Peyer's patch (tissue), 4 donors: ENCODE data around the gene DUSP9.

ENCODE experiments used
- POLR2A ChIP-seq, 2 donors: fragments of 450-650 bp; IDR thresholded peaks; one replicate each; pipeline ENCODE4 v1.5.1; 2017; ENCODE audit warnings: antibody characterized with exemption in 2 of 2, mild to moderate bottlenecking in 2 of 2, moderate library complexity in 2 of 2
- TF ChIP-seq, protein P1 (sequence below), 6 experiments: fragments of 450-650 bp in 4 of 6; fragments of 200-600 bp in 2 of 6; sonication (generic) in 1 of 6; IDR thresholded peaks; one replicate each; pipeline ENCODE4 v1.5.1; 2017 to 2019; ENCODE audit warnings: antibody characterized with exemption in 6 of 6, mild to moderate bottlenecking in 3 of 6, moderate library complexity in 1 of 6

DNA sequence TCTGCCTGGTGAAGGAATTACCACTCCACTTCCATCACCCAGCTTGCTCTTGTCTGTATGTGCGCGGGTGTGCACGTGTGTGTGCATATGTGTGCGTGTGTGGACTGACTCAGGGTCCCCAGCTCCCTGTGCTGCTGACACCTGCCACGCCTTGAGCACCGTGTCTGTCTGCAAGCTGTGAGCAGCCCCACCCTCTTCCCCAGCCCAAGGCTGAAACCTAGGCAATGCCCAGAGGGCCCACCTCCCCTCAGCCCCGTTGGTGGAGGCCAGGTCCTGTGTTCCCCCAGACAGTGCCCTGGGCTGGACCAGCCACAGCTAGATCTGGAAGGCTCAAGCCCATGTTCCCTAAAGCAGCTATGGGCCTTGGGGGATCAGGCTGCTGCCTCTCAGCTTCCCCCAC lies 46.1 kb upstream of the DUSP9 start:
- TF ChIP-seq, protein P1, sequence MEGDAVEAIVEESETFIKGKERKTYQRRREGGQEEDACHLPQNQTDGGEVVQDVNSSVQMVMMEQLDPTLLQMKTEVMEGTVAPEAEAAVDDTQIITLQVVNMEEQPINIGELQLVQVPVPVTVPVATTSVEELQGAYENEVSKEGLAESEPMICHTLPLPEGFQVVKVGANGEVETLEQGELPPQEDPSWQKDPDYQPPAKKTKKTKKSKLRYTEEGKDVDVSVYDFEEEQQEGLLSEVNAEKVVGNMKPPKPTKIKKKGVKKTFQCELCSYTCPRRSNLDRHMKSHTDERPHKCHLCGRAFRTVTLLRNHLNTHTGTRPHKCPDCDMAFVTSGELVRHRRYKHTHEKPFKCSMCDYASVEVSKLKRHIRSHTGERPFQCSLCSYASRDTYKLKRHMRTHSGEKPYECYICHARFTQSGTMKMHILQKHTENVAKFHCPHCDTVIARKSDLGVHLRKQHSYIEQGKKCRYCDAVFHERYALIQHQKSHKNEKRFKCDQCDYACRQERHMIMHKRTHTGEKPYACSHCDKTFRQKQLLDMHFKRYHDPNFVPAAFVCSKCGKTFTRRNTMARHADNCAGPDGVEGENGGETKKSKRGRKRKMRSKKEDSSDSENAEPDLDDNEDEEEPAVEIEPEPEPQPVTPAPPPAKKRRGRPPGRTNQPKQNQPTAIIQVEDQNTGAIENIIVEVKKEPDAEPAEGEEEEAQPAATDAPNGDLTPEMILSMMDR (IDR thresholded peaks at IDR 0.05) = no peak
- TF ChIP-seq POLR2A (IDR thresholded peaks at IDR 0.05) = no peak
